ENCODE data around the gene SLC12A6.

DNA sequence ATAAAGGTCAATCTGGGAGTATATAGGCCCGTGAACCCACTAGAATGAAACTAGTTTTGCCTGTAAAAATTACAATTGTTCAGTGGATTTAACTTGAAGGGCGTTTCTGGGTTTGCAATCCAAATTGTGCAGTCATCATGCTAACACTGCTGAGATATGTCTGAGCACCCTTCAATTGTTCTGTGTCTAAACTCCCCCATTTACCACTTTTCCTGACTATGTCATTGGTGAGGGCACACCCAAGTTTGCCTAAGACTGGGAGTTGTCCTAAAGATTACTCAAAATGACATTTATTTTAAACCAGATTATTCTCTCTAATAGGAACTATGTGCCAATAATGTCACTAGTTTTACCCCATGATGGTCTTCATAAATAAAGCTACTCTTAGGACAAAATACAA, 58.2 kb downstream of the SLC12A6 start:
- TF ChIP-seq POLR2A (IDR thresholded peaks at IDR 0.05) (no peak), POLR2AphosphoS5 (IDR thresholded peaks at IDR 0.05) (no peak)
- TF ChIP-seq, protein P1, sequence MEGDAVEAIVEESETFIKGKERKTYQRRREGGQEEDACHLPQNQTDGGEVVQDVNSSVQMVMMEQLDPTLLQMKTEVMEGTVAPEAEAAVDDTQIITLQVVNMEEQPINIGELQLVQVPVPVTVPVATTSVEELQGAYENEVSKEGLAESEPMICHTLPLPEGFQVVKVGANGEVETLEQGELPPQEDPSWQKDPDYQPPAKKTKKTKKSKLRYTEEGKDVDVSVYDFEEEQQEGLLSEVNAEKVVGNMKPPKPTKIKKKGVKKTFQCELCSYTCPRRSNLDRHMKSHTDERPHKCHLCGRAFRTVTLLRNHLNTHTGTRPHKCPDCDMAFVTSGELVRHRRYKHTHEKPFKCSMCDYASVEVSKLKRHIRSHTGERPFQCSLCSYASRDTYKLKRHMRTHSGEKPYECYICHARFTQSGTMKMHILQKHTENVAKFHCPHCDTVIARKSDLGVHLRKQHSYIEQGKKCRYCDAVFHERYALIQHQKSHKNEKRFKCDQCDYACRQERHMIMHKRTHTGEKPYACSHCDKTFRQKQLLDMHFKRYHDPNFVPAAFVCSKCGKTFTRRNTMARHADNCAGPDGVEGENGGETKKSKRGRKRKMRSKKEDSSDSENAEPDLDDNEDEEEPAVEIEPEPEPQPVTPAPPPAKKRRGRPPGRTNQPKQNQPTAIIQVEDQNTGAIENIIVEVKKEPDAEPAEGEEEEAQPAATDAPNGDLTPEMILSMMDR (IDR thresholded peaks at IDR 0.05): no peak
